OCI-LY7 (cell line): ENCODE measurements around the gene EPB41L2. TPM values are rescaled to one million over a fixed set of nuclear protein-coding genes. Genes with fewer than 3 reads are reported as not detected.

Experiments used
- BruUV-seq: library from RNA; stranded (reverse); fragments of 400-500 nt; replicated peaks from 2 replicates; lab custom pipeline; 2021; lab: Mats Ljungman, UMichigan
- CTCF ChIA-PET: fragments of 300-600 bp; sonication (Branson Sonifier 250); formaldehyde crosslinking; loops from one replicate; lab custom pipeline; 2022; ENCODE audit warnings: antibody characterized with exemption; ENCODE audit not compliant: unreplicated experiment; lab: Charles Lee
- POLR2A ChIA-PET: fragments of 300-600 bp; sonication (Branson Sonifier 250); formaldehyde crosslinking; loops from one replicate; lab custom pipeline; 2022; ENCODE audit warnings: antibody characterized with exemption; lab: Charles Lee
- DNase-seq: peaks from one replicate; pipeline ENCODE4 v3.0.0-alpha.2; 2015; ENCODE audit warnings: low spot score
- H2AFZ ChIP-seq: fragments of 200-600 bp; sonication (generic), shearing (Covaris generic); 2 replicates; pipeline ENCODE4 v1.6.1; 2014; ENCODE audit warnings: mild to moderate bottlenecking, antibody characterized with exemption, low read length, moderate library complexity
- H3K27ac ChIP-seq: fragments of 200-600 bp; sonication (generic); 2 replicates; pipeline ENCODE4 v1.5.1; 2014; ENCODE audit warnings: mixed run types, low read depth, mild to moderate bottlenecking, moderate library complexity, low read length, inconsistent platforms; ENCODE audit not compliant: poor library complexity, severe bottlenecking
- H3K36me3 ChIP-seq: fragments of 200-600 bp; sonication (generic); 2 replicates; pipeline ENCODE4 v1.6.1; 2014; ENCODE audit warnings: mild to moderate bottlenecking, antibody characterized with exemption, low read length, moderate library complexity, mixed read lengths; ENCODE audit not compliant: insufficient read depth
- H3K4me1 ChIP-seq: fragments of 200-600 bp; sonication (generic); 2 replicates; pipeline ENCODE4 v1.5.1; 2014; ENCODE audit warnings: mild to moderate bottlenecking, low read length; ENCODE audit not compliant: insufficient read depth, poor library complexity, severe bottlenecking
- H3K4me2 ChIP-seq: fragments of 200-600 bp; sonication (generic); 2 replicates; pipeline ENCODE4 v1.6.1; 2014; ENCODE audit warnings: mild to moderate bottlenecking, low read length
- H3K4me3 ChIP-seq: fragments of 200-600 bp; sonication (generic); 2 replicates; pipeline ENCODE4 v1.5.1; 2014; ENCODE audit warnings: mild to moderate bottlenecking, low read depth, low read length; ENCODE audit not compliant: poor library complexity, severe bottlenecking
- H3K79me2 ChIP-seq: fragments of 200-600 bp; sonication (generic); 2 replicates; pipeline ENCODE4 v1.6.1; 2016; ENCODE audit warnings: low read depth, mild to moderate bottlenecking, low read length, moderate library complexity, mixed read lengths; ENCODE audit not compliant: insufficient read depth
- H3K9me2 ChIP-seq: fragments of 200-600 bp; sonication (generic); 2 replicates; pipeline ENCODE4 v1.6.1; 2016; ENCODE audit warnings: mild to moderate bottlenecking, low read length, mixed read lengths; ENCODE audit not compliant: insufficient read depth
- H3K9me3 ChIP-seq: fragments of 200-600 bp; sonication (generic); 2 replicates; pipeline ENCODE4 v1.6.1; 2014; ENCODE audit warnings: mild to moderate bottlenecking, mixed run types, low read length, mixed read lengths
- H4K20me1 ChIP-seq: fragments of 200-600 bp; sonication (generic); 2 replicates; pipeline ENCODE4 v1.6.1; 2014; ENCODE audit warnings: mild to moderate bottlenecking, antibody characterized with exemption, low read length, moderate library complexity, mixed read lengths; ENCODE audit not compliant: insufficient read depth
- EZH2phosphoT487 ChIP-seq: fragments of 200-600 bp; sonication (generic); IDR thresholded peaks from 2 replicates; pipeline ENCODE4 v1.6.1; 2018; ENCODE audit warnings: low read depth, borderline replicate concordance, mild to moderate bottlenecking, mixed run types, antibody characterized with exemption, low read length, moderate library complexity, mixed read lengths
- intact Hi-C: fragments of 100-400 bp; cut with micrococcal nuclease; formaldehyde crosslinking; loops from one replicate; pipeline ENCODE4 v1.10.0; 2022; ENCODE audit not compliant: unreplicated experiment
- total RNA-seq, 2 experiments: library from RNA; depleted of rRNA in 1 of 2; stranded (reverse); fragments of >200 nt in 1 of 2; shearing (Covaris generic) in 1 of 2; gene quantifications; 2 replicates each; pipeline ENCODE4 v1.2.3, GENCODE V29; 2014 to 2022
- TF ChIP-seq, protein P1 (sequence below): fragments of 200-600 bp; sonication (generic); conservative IDR thresholded peaks from 2 replicates; pipeline ENCODE4 v1.5.1; 2014; ENCODE audit warnings: mild to moderate bottlenecking, antibody characterized with exemption, low read length, moderate library complexity, mixed read lengths

Gene EPB41L2
- total RNA-seq, 2 experiments from 2014 or later = 36.7 to 138 TPM

GRCh38 chr6:130843575-130844320, 219.3 kb downstream of the EPB41L2 start:
- Histone ChIP-seq H3K9me2 (no peaks in the 10 kb centered on the region), H3K4me3 (no peak overlapping the region), H3K9me3 (no peaks in the 10 kb centered on the region), H3K27ac (no peak overlapping the region), H3K36me3 (no peaks in the 10 kb centered on the region), H2AFZ (no peak overlapping the region), H3K79me2 (no peaks in the 10 kb centered on the region), H4K20me1 (no peaks in the 10 kb centered on the region), H3K4me2 (no peak overlapping the region), H3K4me1 (no peaks in the 10 kb centered on the region)
- TF ChIP-seq EZH2phosphoT487 = no peak
- TF ChIP-seq, protein P1, sequence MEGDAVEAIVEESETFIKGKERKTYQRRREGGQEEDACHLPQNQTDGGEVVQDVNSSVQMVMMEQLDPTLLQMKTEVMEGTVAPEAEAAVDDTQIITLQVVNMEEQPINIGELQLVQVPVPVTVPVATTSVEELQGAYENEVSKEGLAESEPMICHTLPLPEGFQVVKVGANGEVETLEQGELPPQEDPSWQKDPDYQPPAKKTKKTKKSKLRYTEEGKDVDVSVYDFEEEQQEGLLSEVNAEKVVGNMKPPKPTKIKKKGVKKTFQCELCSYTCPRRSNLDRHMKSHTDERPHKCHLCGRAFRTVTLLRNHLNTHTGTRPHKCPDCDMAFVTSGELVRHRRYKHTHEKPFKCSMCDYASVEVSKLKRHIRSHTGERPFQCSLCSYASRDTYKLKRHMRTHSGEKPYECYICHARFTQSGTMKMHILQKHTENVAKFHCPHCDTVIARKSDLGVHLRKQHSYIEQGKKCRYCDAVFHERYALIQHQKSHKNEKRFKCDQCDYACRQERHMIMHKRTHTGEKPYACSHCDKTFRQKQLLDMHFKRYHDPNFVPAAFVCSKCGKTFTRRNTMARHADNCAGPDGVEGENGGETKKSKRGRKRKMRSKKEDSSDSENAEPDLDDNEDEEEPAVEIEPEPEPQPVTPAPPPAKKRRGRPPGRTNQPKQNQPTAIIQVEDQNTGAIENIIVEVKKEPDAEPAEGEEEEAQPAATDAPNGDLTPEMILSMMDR = peak; percentile 71
- BruUV-seq = no TSS peak
- intact Hi-C loops = no loop called here
- DNase-seq = peak; percentile 19
- ChIA-PET POLR2A (interaction anchor here (0.5 kb wide), 1 partner anchor 837 kb away, joined by 3 read pairs; no protein-coding TSS in a partner anchor), CTCF (no interaction called here)

- ChIA-PET POLR2A (interaction anchor here (0.7 kb wide), 1 partner anchor 10 kb away, joined by 4 read pairs; no protein-coding TSS in a partner anchor), CTCF (no interaction called here)
- Histone ChIP-seq H3K4me2 (no peak overlapping the region), H2AFZ (no peak overlapping the region), H3K4me1 (no peaks in the 10 kb centered on the region), H3K4me3 (no peak overlapping the region), H3K9me3 (no peaks in the 10 kb centered on the region), H3K79me2 (no peaks in the 10 kb centered on the region), H4K20me1 (no peaks in the 10 kb centered on the region), H3K27ac (no peak overlapping the region), H3K9me2 (no peaks in the 10 kb centered on the region), H3K36me3 (no peaks in the 10 kb centered on the region)
- no peak for DNase-seq
- intact Hi-C loops = no loop called here
- BruUV-seq = no TSS peak
- TF ChIP-seq, protein P1 = no peak
- no peak for TF ChIP-seq EZH2phosphoT487
Measured at GRCh38 chr6:130841128-130841728, 221.8 kb downstream of the EPB41L2 start.

GRCh38 chr6:130840050-130840449, 223.0 kb downstream of the EPB41L2 start:
- no TSS peak for BruUV-seq
- Histone ChIP-seq H3K4me1 (no peaks in the 10 kb centered on the region), H3K79me2 (no peaks in the 10 kb centered on the region), H2AFZ (no peak overlapping the region), H3K9me3 (no peaks in the 10 kb centered on the region), H3K36me3 (no peaks in the 10 kb centered on the region), H4K20me1 (no peaks in the 10 kb centered on the region), H3K27ac (no peak overlapping the region), H3K9me2 (no peaks in the 10 kb centered on the region), H3K4me3 (no peak overlapping the region), H3K4me2 (no peak overlapping the region)
- intact Hi-C loops = no loop called here
- ChIA-PET POLR2A (no interaction called here), CTCF (no interaction called here)
- TF ChIP-seq, protein P1 = no peak
- TF ChIP-seq EZH2phosphoT487 = no peak
- no peak for DNase-seq
